MM.1S (cell line): Measurements from ENCODE around the gene ZBTB12.

Source experiments
- EZH2 ChIP-seq: fragments of 300-600 bp; sonication (generic); optimal IDR thresholded peaks from 2 replicates; pipeline ENCODE3; 2017; ENCODE audit warnings: low read depth, mild to moderate bottlenecking, antibody characterized with exemption, low read length, mixed read lengths
- EZH2phosphoT487 ChIP-seq: fragments of 300-600 bp; sonication (generic); IDR thresholded peaks from 2 replicates; pipeline ENCODE4 v1.6.1; 2018; ENCODE audit warnings: antibody characterized with exemption, low read length
- TF ChIP-seq, protein P1 (sequence below): fragments of 300-600 bp; sonication (generic); IDR thresholded peaks from 2 replicates; pipeline ENCODE4 v1.5.1; 2016; ENCODE audit warnings: antibody characterized with exemption, low read length, mixed read lengths

DNA sequence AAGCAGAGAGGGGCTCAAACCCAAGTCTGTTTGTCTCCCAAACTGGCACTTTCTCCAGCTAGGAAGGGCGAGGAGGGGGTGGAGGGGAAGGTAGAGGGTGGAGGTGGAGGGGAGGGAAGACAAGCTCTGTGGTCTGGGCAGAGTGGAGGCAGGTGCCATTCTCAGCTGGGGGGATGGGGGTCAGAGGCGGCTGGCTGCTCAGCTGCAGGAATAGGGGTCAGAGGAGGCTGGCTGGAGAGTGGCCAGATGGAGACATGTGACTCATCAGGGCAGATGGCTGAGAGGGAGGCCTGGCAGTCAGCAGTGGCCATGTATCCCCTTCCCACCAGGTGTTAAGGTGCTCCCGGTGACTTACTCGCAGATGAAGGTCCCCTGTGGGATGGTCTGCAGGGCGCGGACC lies 19.5 kb downstream of the ZBTB12 start:
- TF ChIP-seq, protein P1, sequence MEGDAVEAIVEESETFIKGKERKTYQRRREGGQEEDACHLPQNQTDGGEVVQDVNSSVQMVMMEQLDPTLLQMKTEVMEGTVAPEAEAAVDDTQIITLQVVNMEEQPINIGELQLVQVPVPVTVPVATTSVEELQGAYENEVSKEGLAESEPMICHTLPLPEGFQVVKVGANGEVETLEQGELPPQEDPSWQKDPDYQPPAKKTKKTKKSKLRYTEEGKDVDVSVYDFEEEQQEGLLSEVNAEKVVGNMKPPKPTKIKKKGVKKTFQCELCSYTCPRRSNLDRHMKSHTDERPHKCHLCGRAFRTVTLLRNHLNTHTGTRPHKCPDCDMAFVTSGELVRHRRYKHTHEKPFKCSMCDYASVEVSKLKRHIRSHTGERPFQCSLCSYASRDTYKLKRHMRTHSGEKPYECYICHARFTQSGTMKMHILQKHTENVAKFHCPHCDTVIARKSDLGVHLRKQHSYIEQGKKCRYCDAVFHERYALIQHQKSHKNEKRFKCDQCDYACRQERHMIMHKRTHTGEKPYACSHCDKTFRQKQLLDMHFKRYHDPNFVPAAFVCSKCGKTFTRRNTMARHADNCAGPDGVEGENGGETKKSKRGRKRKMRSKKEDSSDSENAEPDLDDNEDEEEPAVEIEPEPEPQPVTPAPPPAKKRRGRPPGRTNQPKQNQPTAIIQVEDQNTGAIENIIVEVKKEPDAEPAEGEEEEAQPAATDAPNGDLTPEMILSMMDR, result no peak
- TF ChIP-seq EZH2phosphoT487 (no peak), EZH2 (no peak)
